Gastrocnemius medialis (tissue), 4 donors: ENCODE results near the gene PTPRM. TPM values are rescaled to one million over a fixed set of nuclear protein-coding genes. Genes with fewer than 3 reads are reported as not detected.

Experiments
- ATAC-seq, 2 donors: fragments of 150-250 bp; one replicate each; pipeline ENCODE4 v1.9.1; 2016
- DNase-seq, 2 donors: peaks; one replicate each; pipeline ENCODE4 v3.0.0-alpha.2; 2019
- H3K27ac ChIP-seq, 4 donors: fragments of 200-600 bp; sonication (generic); 1 replicate in 1 of 4; 2 replicates in 3 of 4; pipeline ENCODE4 v1.5.1; 2016 to 2018; ENCODE audit warnings: mild to moderate bottlenecking in 2 of 4, moderate library complexity in 1 of 4
- H3K27me3 ChIP-seq, 3 donors: fragments of 200-600 bp; sonication (generic) in 2 of 3; 1 replicate in 1 of 3; 2 replicates in 2 of 3; pipeline versions ENCODE4 v1.5.1 to v1.6.0; 2016 to 2019; ENCODE audit warnings: mild to moderate bottlenecking in 1 of 3, moderate library complexity in 1 of 3
- H3K36me3 ChIP-seq, 2 donors: fragments of 200-600 bp; sonication (generic) in 1 of 2; one replicate each; pipeline ENCODE4 v1.5.1; 2017 to 2018
- H3K4me1 ChIP-seq, 2 donors: fragments of 200-600 bp; sonication (generic) in 1 of 2; one replicate each; pipeline ENCODE4 v1.5.1; 2016 to 2017; ENCODE audit warnings: mild to moderate bottlenecking in 2 of 2
- H3K4me3 ChIP-seq, 4 donors: fragments of 200-600 bp; sonication (generic) in 3 of 4; 1 replicate in 1 of 4; 2 replicates in 3 of 4; pipeline ENCODE4 v1.5.1; 2016 to 2019; ENCODE audit warnings: mild to moderate bottlenecking in 2 of 4
- H3K9me3 ChIP-seq, 3 donors: fragments of 200-600 bp; sonication (generic) in 2 of 3; 1 replicate in 1 of 3; 2 replicates in 2 of 3; pipeline ENCODE4 v1.5.1; 2016 to 2019
- CTCF ChIP-seq, 5 experiments: fragments of 450-650 bp in 3 of 5; fragments of 200-600 bp in 2 of 5; sonication (generic) in 2 of 5; IDR thresholded peaks in 4 of 5; conservative IDR thresholded peaks in 1 of 5; 1 replicate in 4 of 5; 2 replicates in 1 of 5; pipeline ENCODE4 v1.5.1; 2016 to 2019; ENCODE audit warnings: antibody characterized with exemption in 5 of 5, mild to moderate bottlenecking in 3 of 5, moderate library complexity in 3 of 5
- POLR2A ChIP-seq, 2 donors: fragments of 450-650 bp; IDR thresholded peaks; one replicate each; pipeline ENCODE4 v1.6.1; 2017; ENCODE audit warnings: antibody characterized with exemption in 2 of 2, mild to moderate bottlenecking in 2 of 2, moderate library complexity in 2 of 2
- in situ Hi-C, 4 donors: fragments of 200-750 bp; cut with MboI; loops; one replicate each; pipeline versions ENCODE4 v1.15.0 to v1.8.0; 2017; ENCODE audit warnings: low sequenced_read_pairs in 4 of 4
- intact Hi-C: fragments of 100-400 bp; cut with DNase I; formaldehyde crosslinking; loops from one replicate; pipeline ENCODE4 v1.15.1; 2023; ENCODE audit warnings: low total_unique reads
- total RNA-seq, 4 donors: library from RNA; depleted of rRNA; stranded (reverse); fragments of >200 nt; gene quantifications; one replicate each; pipeline versions ENCODE4 v1.1.0 to v1.2.3, GENCODE V29; 2016

The PTPRM gene
- total RNA-seq, 4 donors from 2014 or later, result 52.6 to 79.3 (median 63.8) TPM

DNA sequence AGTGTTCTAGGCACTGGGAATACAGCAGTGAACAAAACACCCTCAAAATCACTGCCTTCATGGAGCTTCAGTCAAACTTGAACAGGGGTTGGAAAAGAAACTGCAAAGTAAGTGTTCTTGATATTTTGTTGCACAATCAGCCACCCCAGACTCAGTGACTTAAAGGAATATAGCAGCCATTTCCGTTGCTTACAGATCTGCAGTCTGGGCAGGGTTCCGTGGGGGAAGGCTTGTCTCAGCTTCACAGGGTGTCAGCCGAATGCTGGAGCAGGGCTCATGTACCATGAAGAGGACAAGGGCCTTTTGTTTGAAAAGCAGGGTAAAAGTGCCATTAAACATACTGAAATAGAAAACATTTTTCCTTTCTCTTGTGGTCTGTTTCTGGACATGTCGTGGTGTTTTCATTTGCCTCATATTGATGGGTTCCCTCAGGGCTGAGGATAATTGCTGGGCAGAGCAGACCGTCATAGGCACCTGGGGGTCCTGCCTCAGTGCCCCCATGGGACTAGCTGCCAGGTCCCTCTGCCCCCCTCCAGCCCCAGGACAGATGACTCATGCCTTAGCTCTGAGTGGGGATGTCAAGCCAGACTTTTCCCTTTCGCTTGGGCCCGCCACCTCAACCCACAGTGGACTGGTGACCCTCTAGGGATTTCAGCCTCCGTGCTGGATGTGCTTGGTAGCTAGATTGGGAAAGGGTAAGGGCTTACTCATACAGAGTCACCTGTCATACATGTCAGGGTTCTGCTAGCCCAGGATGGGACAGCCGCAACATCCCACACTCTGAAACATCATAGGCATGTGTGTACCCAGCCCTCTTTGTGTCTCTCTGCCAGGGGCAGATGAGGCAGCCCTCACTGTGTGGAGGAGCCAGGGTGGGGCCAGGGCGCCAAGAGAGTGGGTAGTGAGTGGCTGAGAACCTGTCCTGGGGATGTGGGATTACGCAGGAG lies 96.5 kb downstream of the PTPRM start:
- no peaks in the 10 kb centered on the region for H3K9me3 ChIP-seq
- no peak overlapping the region for H3K4me3 ChIP-seq
- no peak for DNase-seq
- no peaks in the 10 kb centered on the region for H3K36me3 ChIP-seq
- H3K27me3 ChIP-seq, result no peaks in the 10 kb centered on the region
- H3K27ac ChIP-seq, result no peak overlapping the region
- no peak for ATAC-seq
- intact Hi-C loops, result no loop called here
- H3K4me1 ChIP-seq, result peaks cover 14 to 48% of the 10 kb centered on the region in 2 donors
- in situ Hi-C loops, result no loop called here
- TF ChIP-seq POLR2A (IDR thresholded peaks at IDR 0.05) (no peak), CTCF (IDR thresholded peaks at IDR 0.05 in 4 of 5, conservative IDR thresholded peaks at IDR 0.05 in 1 of 5) (no peak)

- in situ Hi-C loops, result no loop called here
- no peaks in the 10 kb centered on the region for H3K27me3 ChIP-seq
- peaks cover 11 to 37% of the 10 kb centered on the region in 2 donors for H3K4me1 ChIP-seq
- H3K4me3 ChIP-seq, result no peak overlapping the region
- no peak for ATAC-seq
- DNase-seq, result no peak
- intact Hi-C loops, result no loop called here
- H3K9me3 ChIP-seq, result no peaks in the 10 kb centered on the region
- TF ChIP-seq POLR2A (IDR thresholded peaks at IDR 0.05) (no peak), CTCF (IDR thresholded peaks at IDR 0.05 in 4 of 5, conservative IDR thresholded peaks at IDR 0.05 in 1 of 5) (no peak)
- no peak overlapping the region for H3K27ac ChIP-seq
- no peaks in the 10 kb centered on the region for H3K36me3 ChIP-seq
Measured at GRCh38 chr18:7666195-7666776, 99.2 kb downstream of the PTPRM start.

GRCh38 chr18:7668392-7668791 lies 101.3 kb downstream of the PTPRM start:
- ATAC-seq (no peak), DNase-seq (no peak)
- H3K27ac ChIP-seq, result no peak overlapping the region
- TF ChIP-seq POLR2A (IDR thresholded peaks at IDR 0.05) (no peak), CTCF (IDR thresholded peaks at IDR 0.05 in 4 of 5, conservative IDR thresholded peaks at IDR 0.05 in 1 of 5) (no peak)
- H3K4me1 ChIP-seq, result peaks cover 16 to 35% of the 10 kb centered on the region in 2 donors
- H3K36me3 ChIP-seq, result no peaks in the 10 kb centered on the region
- no peaks in the 10 kb centered on the region for H3K9me3 ChIP-seq
- H3K27me3 ChIP-seq, result no peaks in the 10 kb centered on the region
- intact Hi-C loops, result no loop called here
- no peak overlapping the region for H3K4me3 ChIP-seq
- in situ Hi-C loops, result no loop called here

DNA sequence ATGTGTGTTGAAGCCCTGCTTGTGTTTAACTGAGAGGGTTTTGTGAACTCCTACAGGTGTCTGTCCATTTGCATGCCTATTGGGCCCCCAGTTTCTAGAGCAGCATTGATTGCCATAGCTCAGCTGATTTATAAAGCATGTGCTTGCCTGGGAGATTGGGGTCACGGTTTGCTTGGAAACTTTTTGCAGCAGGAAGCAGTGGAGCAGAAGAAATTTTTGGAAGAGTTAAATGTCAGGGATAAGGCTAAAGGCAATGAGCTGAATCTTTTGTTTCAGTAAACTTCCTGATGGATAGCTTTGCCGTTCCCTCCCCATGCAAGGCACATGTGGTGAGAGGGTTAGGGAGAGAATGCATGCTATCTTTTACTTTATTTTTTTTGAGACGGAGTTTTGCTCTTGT lies 102.2 kb downstream of the PTPRM start:
- peaks cover 16 to 34% of the 10 kb centered on the region in 2 donors for H3K4me1 ChIP-seq

More for the DNA sequence above, 102.2 kb downstream of the PTPRM start:
- Histone ChIP-seq H3K4me3 (no peak overlapping the region), H3K27ac (no peak overlapping the region), H3K36me3 (no peaks in the 10 kb centered on the region), H3K9me3 (no peaks in the 10 kb centered on the region), H3K27me3 (no peaks in the 10 kb centered on the region)
- intact Hi-C loops (loop anchor here (1.0 kb wide), 1 partner anchor 48 kb away; no protein-coding TSS in a partner anchor), in situ Hi-C loops (no loop called here)
- no peak for DNase-seq
- no peak for ATAC-seq
- TF ChIP-seq CTCF (IDR thresholded peaks at IDR 0.05 in 4 of 5, conservative IDR thresholded peaks at IDR 0.05 in 1 of 5), result no peak
- TF ChIP-seq POLR2A (IDR thresholded peaks at IDR 0.05), result no peak
